Neural cell (in vitro differentiated cells): ENCODE data around the gene CCND1.

Source experiments
- EP300 ChIP-seq: fragments of 450-650 bp; conservative IDR thresholded peaks from 2 replicates; pipeline ENCODE4 v1.6.1; 2014; ENCODE audit warnings: antibody characterized with exemption, mild to moderate bottlenecking, moderate library complexity; ENCODE audit not compliant: poor library complexity, severe bottlenecking
- POLR2AphosphoS5 ChIP-seq: IDR thresholded peaks from 2 replicates; pipeline ENCODE4 v1.6.1; 2012

DNA sequence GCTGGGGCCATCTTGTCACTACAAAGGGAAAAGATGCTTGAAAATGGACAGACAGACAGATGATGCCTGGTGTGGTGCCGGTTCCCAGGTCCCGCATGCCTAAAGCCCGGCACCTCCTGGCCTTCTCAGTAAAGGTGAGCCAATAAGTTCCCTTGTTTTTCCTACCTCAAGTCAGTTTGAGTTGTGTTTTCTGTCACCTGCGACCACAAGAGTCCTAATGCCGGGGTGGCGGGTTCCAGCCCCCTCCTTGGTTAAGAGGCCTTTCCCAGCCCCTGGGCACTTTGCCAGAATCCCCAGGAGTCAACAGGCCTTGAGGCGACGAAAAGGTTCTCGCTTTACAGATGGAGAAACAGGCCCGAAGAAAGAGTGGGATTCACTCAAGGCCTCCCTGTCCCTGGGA, 53.8 kb downstream of the CCND1 start:
- TF ChIP-seq POLR2AphosphoS5 (no peak), EP300 (no peak)
